HepG2 (cell line): ENCODE measurements around the gene SRGAP3. TPM values are rescaled to one million over a fixed set of nuclear protein-coding genes. Genes with fewer than 3 reads are reported as not detected.

Experiments
- ATAC-seq: fragments of 200-7000 bp; cut with Tn5 transposase; 3 replicates; pipeline ENCODE4 v1.9.1; 2020; ENCODE audit warnings: mild to moderate bottlenecking, moderate library complexity
- BruUV-seq: library from RNA; stranded (reverse); fragments of 400-500 nt; replicated peaks from 2 replicates; lab custom pipeline; 2021; lab: Mats Ljungman, UMichigan
- CTCF ChIA-PET: fragments of 300-600 bp; formaldehyde crosslinking; extraction: SDS; loops from one replicate; lab custom pipeline; 2021; ENCODE audit warnings: low total read pairs, inconsistent platforms, low intra/inter-chr PET ratio; lab: Yijun Ruan, JAX
- POLR2A ChIA-PET: fragments of 350-600 bp; sonication (Branson Sonifier 250); formaldehyde crosslinking; loops from one replicate; lab custom pipeline; 2020; ENCODE audit warnings: antibody characterized with exemption, inconsistent platforms; lab: Yijun Ruan, JAX
- DNase-seq: peaks from one replicate; pipeline ENCODE4 v3.0.0-alpha.2; 2015; ENCODE audit warnings: low spot score
- FAIRE-seq: peaks from 3 replicates; lab custom pipeline; 2011; peaks lifted over from hg19 to GRCh38; lab: Jason Lieb, UNC
- H2AFZ ChIP-seq: one replicate; pipeline ENCODE4 v1.6.1; 2011; ENCODE audit warnings: low read length, inconsistent platforms
- H3K27ac ChIP-seq: fragments of 300-600 bp; 3 replicates; pipeline ENCODE4 v1.8.0; 2011; ENCODE audit warnings: mixed run types, mild to moderate bottlenecking, mixed read lengths, low read length, inconsistent platforms; ENCODE audit not compliant: insufficient read depth; ENCODE audit errors: extremely low read length
- H3K27me3 ChIP-seq, 2 experiments: fragments of 200-600 bp in 1 of 2; 2 replicates in 1 of 2; 3 replicates in 1 of 2; pipeline versions ENCODE4 v1.6.0 to v1.8.0; 2011; ENCODE audit warnings: low read length in 2 of 2, mild to moderate bottlenecking in 2 of 2, moderate library complexity in 2 of 2, inconsistent platforms in 1 of 2; ENCODE audit not compliant: insufficient read depth in 2 of 2, control insufficient read depth in 1 of 2
- H3K36me3 ChIP-seq, 2 experiments: fragments of 200-600 bp in 1 of 2; replicated peaks in 1 of 2; 2 replicates in 1 of 2; 3 replicates in 1 of 2; pipeline versions ENCODE4 v1.5.1 to v1.8.0; 2011; ENCODE audit warnings: low read length in 2 of 2, inconsistent platforms in 1 of 2; ENCODE audit not compliant: insufficient read depth in 2 of 2, control insufficient read depth in 1 of 2
- H3K4me1 ChIP-seq: 2 replicates; pipeline ENCODE4 v1.5.1; 2012; ENCODE audit warnings: low read length, inconsistent platforms; ENCODE audit not compliant: insufficient read depth
- H3K4me2 ChIP-seq: 2 replicates; pipeline ENCODE4 v1.6.0; 2011; ENCODE audit warnings: low read depth, low read length, inconsistent platforms
- H3K4me3 ChIP-seq, 3 experiments: fragments of 200-600 bp in 1 of 3; sonication (generic), shearing (Covaris generic) in 1 of 3; replicated peaks in 1 of 3; 2 replicates each; pipeline ENCODE4 v1.5.1; 2011 to 2016; ENCODE audit warnings: low read length in 3 of 3, inconsistent platforms in 2 of 3, low read depth in 2 of 3, mild to moderate bottlenecking in 2 of 3, control low read depth in 1 of 3, mixed read lengths in 1 of 3; ENCODE audit not compliant: insufficient read depth in 1 of 3
- H3K79me2 ChIP-seq: one replicate; pipeline ENCODE4 v1.6.1; 2011; ENCODE audit warnings: low read length, inconsistent platforms; ENCODE audit not compliant: insufficient read depth
- H3K9ac ChIP-seq: 2 replicates; pipeline ENCODE4 v1.6.0; 2011; ENCODE audit warnings: mild to moderate bottlenecking, low read depth, low read length, inconsistent platforms; ENCODE audit not compliant: insufficient read depth
- H3K9me3 ChIP-seq: 2 replicates; pipeline ENCODE4 v1.5.1; 2012; ENCODE audit warnings: mild to moderate bottlenecking, low read length
- H4K20me1 ChIP-seq: 2 replicates; pipeline ENCODE4 v1.6.0; 2011; ENCODE audit warnings: inconsistent platforms, mild to moderate bottlenecking, low read length, moderate library complexity; ENCODE audit not compliant: insufficient read depth
- BRCA1 ChIP-seq: sonication (generic); formaldehyde crosslinking; IDR thresholded peaks from 2 replicates; pipeline ENCODE4 v1.4.0; 2020; ENCODE audit warnings: missing genetic modification reagents
- XBP1 ChIP-seq: sonication (generic); formaldehyde crosslinking; IDR thresholded peaks from 2 replicates; pipeline ENCODE4 v1.5.0; 2020; ENCODE audit warnings: missing genetic modification reagents
- ZKSCAN8 ChIP-seq: IDR thresholded peaks from 2 replicates; pipeline ENCODE4 v1.6.1; 2016; ENCODE audit warnings: borderline replicate concordance, missing genetic modification reagents, missing compliant biosample characterization
- ZNF282 ChIP-seq: fragments of 450-650 bp; IDR thresholded peaks from 2 replicates; pipeline ENCODE4 v1.6.1; 2018; ENCODE audit not compliant: partially characterized antibody
- ZNF318 ChIP-seq: sonication (generic); formaldehyde crosslinking; IDR thresholded peaks from 2 replicates; pipeline ENCODE4 v1.4.0; 2020; ENCODE audit warnings: mild to moderate bottlenecking, missing genetic modification reagents
- ZNF670 ChIP-seq: sonication (generic); formaldehyde crosslinking; IDR thresholded peaks from 2 replicates; pipeline ENCODE4 v1.8.0; 2022; ENCODE audit warnings: mild to moderate bottlenecking, missing genetic modification reagents, borderline replicate concordance
- WGBS: methylation state at CpG from one replicate; pipeline ENCODE4 v1.1.6; 2017; ENCODE audit warnings: low lambda C conversion rate; 5-methylcytosine and 5-hydroxymethylcytosine counted together
- in situ Hi-C: cut with HindIII; loops from 2 replicates; pipeline ENCODE4 v1.10.0; 2017; ENCODE audit warnings: low pct_unique_long_range_greater_than_20kb; ENCODE audit not compliant: extremely low pct_ligation_motif_present
- intact Hi-C: fragments of 100-400 bp; cut with micrococcal nuclease; formaldehyde crosslinking; loops from one replicate; pipeline ENCODE4 v1.10.0; 2022; ENCODE audit not compliant: unreplicated experiment
- polyA plus RNA-seq, 8 experiments: library from polyadenylated mRNA; depleted of rRNA in 3 of 8; stranded (reverse) in 7 of 8; unstranded in 1 of 8; fragments of >200 nt; fragmentation: Illumina TruSeq in 4 of 8; extraction: Trizol in 4 of 8; gene quantifications; 2 replicates each; pipeline versions ENCODE4 v1.2.1 to v1.2.3, GENCODE V29; 2011 to 2016; ENCODE audit warnings: low read depth in 4 of 8, missing spikeins in 1 of 8, mixed read lengths in 1 of 8; ENCODE audit not compliant: insufficient read depth in 1 of 8
- total RNA-seq, 5 experiments: library from RNA; depleted of rRNA; stranded (reverse); fragments of >200 nt; fragmentation: Illumina TruSeq; extraction: Trizol; gene quantifications; 2 replicates each; pipeline ENCODE4 v1.2.3, GENCODE V29; 2016; ENCODE audit warnings: low read depth in 1 of 5
- TF ChIP-seq, protein P1 (sequence below): sonication (generic); formaldehyde crosslinking; IDR thresholded peaks from 2 replicates; pipeline ENCODE4 v1.9.0; 2022; ENCODE audit warnings: low read depth, missing genetic modification reagents

SRGAP3 gene
- total and polyA plus RNA-seq, 2 of the 13 experiments (the other 11 are each of a cell fraction or from before 2014, with no cell fraction given): 1.2 to 1.4 TPM

DNA sequence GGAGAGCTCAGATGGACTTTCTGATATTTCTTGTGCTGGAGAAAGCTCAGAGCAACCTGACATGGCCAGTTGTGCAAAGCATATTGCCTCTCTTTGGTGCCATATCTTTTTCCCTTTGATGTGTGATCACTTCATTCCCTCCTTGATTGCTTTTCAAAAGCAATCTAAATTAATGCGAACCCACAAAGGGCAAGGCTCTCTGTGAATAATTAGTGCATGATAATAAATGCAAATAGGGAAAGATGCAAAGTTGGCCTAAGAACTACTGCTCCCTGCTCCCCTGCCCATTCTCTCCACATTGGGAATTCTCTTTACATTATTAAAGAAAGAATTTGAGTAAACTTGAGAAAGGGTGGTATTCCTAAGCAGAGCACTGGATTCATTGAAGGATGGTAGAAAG is 60.9 kb downstream of the SRGAP3 start:
- Histone ChIP-seq H3K9me3 (no peaks in the 10 kb centered on the region), H3K4me1 (peaks cover 11% of the 10 kb centered on the region), H3K27ac (no peak overlapping the region), H2AFZ (no peak overlapping the region), H3K27me3 (peaks cover 0 to 7% of the 10 kb centered on the region in 2 experiments; a peak in 1 of 5 replicates), H3K9ac (no peak overlapping the region), H3K79me2 (no peaks in the 10 kb centered on the region), H3K4me3 (no peak overlapping the region), H3K36me3 (no peaks in the 10 kb centered on the region), H4K20me1 (no peaks in the 10 kb centered on the region), H3K4me2 (no peak overlapping the region)
- FAIRE-seq (no peak), ATAC-seq (no peak), DNase-seq (no peak)
- TF ChIP-seq XBP1 (CRISPR knock-in tag): no peak
- no peak for TF ChIP-seq ZNF670 (CRISPR knock-in tag)
- no peak for TF ChIP-seq BRCA1 (CRISPR knock-in tag)
- TF ChIP-seq ZNF282: no peak
- in situ Hi-C loops: no loop called here
- BruUV-seq: no TSS peak
- ChIA-PET CTCF (no interaction called here), POLR2A (no interaction called here)
- 50% methylated on average over 1 of the region's 1 CpG for WGBS
- intact Hi-C loops: no loop called here

DNA sequence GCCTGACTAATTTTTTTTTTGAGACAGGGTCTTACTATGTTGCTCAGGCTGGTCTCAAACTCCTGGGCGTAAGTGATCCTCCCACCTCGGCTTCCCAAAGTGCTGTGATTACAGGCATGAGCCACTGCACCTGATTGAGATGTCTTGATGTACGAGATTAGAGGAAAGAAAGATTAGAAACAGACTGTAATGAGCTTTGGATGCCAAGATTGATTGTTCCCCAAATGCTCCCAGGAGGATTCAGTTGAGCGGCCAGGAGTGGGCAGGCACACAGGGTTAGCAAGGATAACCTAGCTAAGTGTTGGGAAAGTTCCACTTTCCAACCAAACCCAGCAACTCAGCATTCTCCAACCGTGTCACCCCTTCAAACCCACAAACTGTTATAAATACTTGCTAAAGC is 63.7 kb downstream of the SRGAP3 start:
- no peak overlapping the region for H3K27ac ChIP-seq
- WGBS: 48% methylated on average over 5 of the region's 5 CpGs
- H3K79me2 ChIP-seq: no peaks in the 10 kb centered on the region
- intact Hi-C loops: no loop called here
- H3K36me3 ChIP-seq: no peaks in the 10 kb centered on the region
- no peak overlapping the region for H2AFZ ChIP-seq
- no peaks in the 10 kb centered on the region for H3K9me3 ChIP-seq
- H3K4me1 ChIP-seq: no peaks in the 10 kb centered on the region
- DNase-seq (no peak), FAIRE-seq (no peak), ATAC-seq (no peak)
- BruUV-seq: no TSS peak
- H3K9ac ChIP-seq: no peak overlapping the region
- ChIA-PET POLR2A (no interaction called here), CTCF (no interaction called here)
- in situ Hi-C loops: no loop called here
- H4K20me1 ChIP-seq: no peaks in the 10 kb centered on the region
- peaks cover 0 to 7% of the 10 kb centered on the region in 2 experiments; a peak in 1 of 5 replicates for H3K27me3 ChIP-seq
- no peak overlapping the region for H3K4me3 ChIP-seq
- H3K4me2 ChIP-seq: no peak overlapping the region
- TF ChIP-seq ZKSCAN8 (CRISPR knock-in tag) (no peak), ZNF318 (no peak)
- TF ChIP-seq, protein P1, sequence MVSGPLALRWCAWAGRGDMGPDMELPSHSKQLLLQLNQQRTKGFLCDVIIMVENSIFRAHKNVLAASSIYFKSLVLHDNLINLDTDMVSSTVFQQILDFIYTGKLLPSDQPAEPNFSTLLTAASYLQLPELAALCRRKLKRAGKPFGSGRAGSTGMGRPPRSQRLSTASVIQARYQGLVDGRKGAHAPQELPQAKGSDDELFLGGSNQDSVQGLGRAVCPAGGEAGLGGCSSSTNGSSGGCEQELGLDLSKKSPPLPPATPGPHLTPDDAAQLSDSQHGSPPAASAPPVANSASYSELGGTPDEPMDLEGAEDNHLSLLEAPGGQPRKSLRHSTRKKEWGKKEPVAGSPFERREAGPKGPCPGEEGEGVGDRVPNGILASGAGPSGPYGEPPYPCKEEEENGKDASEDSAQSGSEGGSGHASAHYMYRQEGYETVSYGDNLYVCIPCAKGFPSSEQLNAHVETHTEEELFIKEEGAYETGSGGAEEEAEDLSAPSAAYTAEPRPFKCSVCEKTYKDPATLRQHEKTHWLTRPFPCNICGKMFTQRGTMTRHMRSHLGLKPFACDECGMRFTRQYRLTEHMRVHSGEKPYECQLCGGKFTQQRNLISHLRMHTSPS (CRISPR knock-in tag): no peak
